Stomach smooth muscle (tissue), 2 donors: ENCODE results near the gene PXK.
"Not testable (repeated sequence)": the region's sequence is repeated elsewhere in the genome, so short reads cannot be mapped to it uniquely, and the experiment has no call there.

Source experiments
- H3K27ac ChIP-seq: one replicate; pipeline ENCODE4 v1.7.0; 2013; ENCODE audit warnings: mild to moderate bottlenecking, low read length, inconsistent platforms
- H3K27me3 ChIP-seq, 2 donors: one replicate each; pipeline ENCODE4 v1.7.0; 2013; ENCODE audit warnings: low read length in 2 of 2; ENCODE audit not compliant: insufficient read depth in 2 of 2, control insufficient read depth in 1 of 2
- H3K36me3 ChIP-seq, 2 donors: one replicate each; pipeline ENCODE4 v1.7.0; 2013; ENCODE audit warnings: low read length in 2 of 2; ENCODE audit not compliant: control insufficient read depth in 2 of 2, insufficient read depth in 2 of 2
- H3K4me1 ChIP-seq: one replicate; pipeline ENCODE4 v1.7.0; 2013; ENCODE audit warnings: low read length; ENCODE audit not compliant: control insufficient read depth, insufficient read depth
- H3K4me3 ChIP-seq, 2 donors: one replicate each; pipeline ENCODE4 v1.7.0; 2013; ENCODE audit warnings: low read length in 2 of 2
- H3K9ac ChIP-seq, 2 donors: one replicate each; pipeline ENCODE4 v1.7.0; 2013; ENCODE audit warnings: low read length in 2 of 2, mild to moderate bottlenecking in 1 of 2
- H3K9me3 ChIP-seq, 2 donors: one replicate each; pipeline ENCODE4 v1.7.0; 2013; ENCODE audit warnings: low read length in 2 of 2; ENCODE audit not compliant: control insufficient read depth in 2 of 2
- donor health status: healthy.
- donor health status: Pancreatic carcinoma.

The PXK gene

DNA sequence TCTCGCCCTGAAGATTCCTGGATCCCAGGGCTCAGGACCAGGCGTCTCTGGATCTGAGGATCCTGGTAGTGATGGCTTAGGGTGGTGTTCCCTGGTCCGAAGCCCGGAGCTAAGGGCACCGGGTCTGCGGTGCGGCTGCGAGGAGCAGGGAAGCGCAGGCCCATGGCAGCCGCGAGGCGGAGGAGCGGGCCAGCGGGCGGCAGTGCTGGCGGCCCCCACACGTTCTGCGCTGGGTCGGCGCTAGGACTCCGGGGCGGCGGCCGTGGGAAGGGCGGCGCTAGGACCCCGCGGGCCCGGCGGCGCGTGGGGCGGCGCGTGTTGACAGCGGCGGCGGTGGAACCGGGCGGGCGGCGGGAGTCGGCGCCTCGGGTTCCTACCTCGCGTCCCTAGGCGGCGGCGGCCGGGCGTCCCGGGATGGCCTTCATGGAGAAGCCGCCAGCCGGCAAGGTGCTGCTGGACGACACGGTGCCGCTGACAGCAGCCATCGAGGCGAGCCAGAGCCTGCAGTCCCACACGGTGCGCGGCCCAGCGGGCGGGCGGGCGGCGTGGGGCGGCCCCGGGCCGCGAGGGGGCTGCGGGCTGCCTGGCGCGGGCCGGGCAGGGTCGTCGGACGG, at the start of gene PXK:
Gene PXK (plus strand): TSS at position 318 of the 614 bp plus-strand sequence. CDS start 97 bp downstream, at position 415.
- Histone ChIP-seq H3K27ac (peak within 1 kb of the TSS; percentile 31), H3K4me1 (peaks cover 16% of the 10 kb centered on the region), H3K9me3 (no peaks in the 10 kb centered on the region), H3K4me3 (peak within 1 kb of the TSS; percentile 85 to 88), H3K9ac (peak within 1 kb of the TSS; percentile 73 to 85), H3K27me3 (no peaks in the 10 kb centered on the region), H3K36me3 (peaks cover 0 to 2% of the 10 kb centered on the region in 2 donors)

DNA sequence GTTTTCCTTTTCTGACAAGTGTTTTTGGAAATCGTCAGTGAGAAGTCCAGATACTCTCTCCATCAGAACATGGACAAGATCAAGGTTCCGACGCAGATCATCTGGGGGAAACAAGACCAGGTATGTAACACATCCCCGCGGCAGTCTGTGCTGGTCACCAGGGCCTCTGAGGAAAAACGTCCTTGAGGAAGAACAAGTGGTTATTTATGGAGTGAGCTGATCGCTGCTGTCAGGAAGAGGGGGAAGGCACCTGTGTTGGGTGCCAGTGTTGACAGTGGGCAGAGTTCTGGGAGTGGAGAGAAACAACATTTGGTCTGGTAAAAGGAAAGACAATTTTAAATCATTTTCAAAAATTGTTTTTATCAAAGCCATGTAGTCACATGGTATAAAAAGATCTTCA, 47.4 kb upstream of the PXK start:
- Histone ChIP-seq H3K9me3 (no peaks in the 10 kb centered on the region), H3K36me3 (peaks cover 13 to 16% of the 10 kb centered on the region in 2 donors), H3K27me3 (no peaks in the 10 kb centered on the region), H3K4me1 (no peaks in the 10 kb centered on the region), H3K9ac (no peak overlapping the region), H3K4me3 (no peak overlapping the region), H3K27ac (no peak overlapping the region)

DNA sequence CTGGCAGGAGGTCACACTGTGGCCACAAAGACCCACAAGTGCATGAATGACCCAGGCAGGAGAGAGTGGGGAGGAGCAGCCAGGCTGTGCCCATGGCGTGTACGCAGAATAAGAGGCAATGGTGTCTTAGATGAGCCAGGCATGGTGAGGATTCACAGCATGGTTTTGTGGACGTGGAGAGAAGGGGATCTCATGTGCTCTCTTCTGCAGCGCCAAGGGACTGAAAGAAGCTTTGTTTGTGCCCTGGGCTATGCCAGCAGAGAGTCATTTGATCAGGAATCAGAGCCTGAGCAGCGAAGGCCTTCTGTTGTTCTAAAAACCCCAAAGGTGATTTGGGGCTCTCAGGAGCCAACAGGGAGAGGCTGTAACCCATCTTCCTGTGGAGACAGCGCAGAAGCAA, 45.3 kb upstream of the PXK start:
- H3K4me3 ChIP-seq = no peak overlapping the region
- H3K9ac ChIP-seq = no peak overlapping the region
- no peaks in the 10 kb centered on the region for H3K27me3 ChIP-seq
- H3K36me3 ChIP-seq = peaks cover 13 to 16% of the 10 kb centered on the region in 2 donors
- no peaks in the 10 kb centered on the region for H3K9me3 ChIP-seq
- H3K4me1 ChIP-seq = no peaks in the 10 kb centered on the region
- no peak overlapping the region for H3K27ac ChIP-seq

DNA sequence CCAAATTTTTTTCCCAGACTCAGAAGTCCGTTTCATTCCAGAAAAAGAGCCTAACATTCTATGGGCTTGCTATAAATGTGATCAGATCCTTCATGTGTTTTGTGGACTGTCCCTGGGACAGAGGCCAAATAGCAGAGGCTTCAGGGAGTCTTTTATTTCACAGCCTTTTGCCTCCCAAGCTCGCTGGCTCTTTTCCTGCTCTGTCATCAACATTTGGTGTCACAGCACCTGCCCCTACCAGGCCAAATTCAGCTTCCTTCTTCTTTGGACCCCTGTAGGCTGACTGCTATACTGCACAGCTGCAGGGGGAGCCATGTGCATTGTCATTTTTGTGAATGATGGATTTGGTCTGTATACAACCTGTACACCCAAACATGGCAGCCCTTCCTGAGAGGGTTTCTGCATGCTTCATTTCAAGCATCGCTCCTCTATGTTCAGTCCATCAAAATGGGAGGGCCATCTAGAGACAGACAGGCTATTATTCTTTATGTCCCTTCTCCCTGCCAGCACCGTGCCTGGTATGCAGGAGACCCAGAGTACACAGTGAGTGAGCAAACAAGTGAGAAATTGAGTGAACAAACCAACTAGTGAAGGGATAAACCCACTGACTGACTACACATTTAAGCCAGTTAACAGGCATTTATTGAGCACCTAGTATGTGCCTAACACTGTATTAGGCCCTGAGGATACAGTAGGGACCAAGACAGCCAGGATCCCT, 44.5 kb upstream of the PXK start:
- no peaks in the 10 kb centered on the region for H3K27me3 ChIP-seq
- no peak overlapping the region for H3K27ac ChIP-seq
- H3K4me1 ChIP-seq = no peaks in the 10 kb centered on the region
- H3K36me3 ChIP-seq = peaks cover 13 to 16% of the 10 kb centered on the region in 2 donors
- H3K9me3 ChIP-seq = no peaks in the 10 kb centered on the region
- H3K4me3 ChIP-seq = no peak overlapping the region
- no peak overlapping the region for H3K9ac ChIP-seq

DNA sequence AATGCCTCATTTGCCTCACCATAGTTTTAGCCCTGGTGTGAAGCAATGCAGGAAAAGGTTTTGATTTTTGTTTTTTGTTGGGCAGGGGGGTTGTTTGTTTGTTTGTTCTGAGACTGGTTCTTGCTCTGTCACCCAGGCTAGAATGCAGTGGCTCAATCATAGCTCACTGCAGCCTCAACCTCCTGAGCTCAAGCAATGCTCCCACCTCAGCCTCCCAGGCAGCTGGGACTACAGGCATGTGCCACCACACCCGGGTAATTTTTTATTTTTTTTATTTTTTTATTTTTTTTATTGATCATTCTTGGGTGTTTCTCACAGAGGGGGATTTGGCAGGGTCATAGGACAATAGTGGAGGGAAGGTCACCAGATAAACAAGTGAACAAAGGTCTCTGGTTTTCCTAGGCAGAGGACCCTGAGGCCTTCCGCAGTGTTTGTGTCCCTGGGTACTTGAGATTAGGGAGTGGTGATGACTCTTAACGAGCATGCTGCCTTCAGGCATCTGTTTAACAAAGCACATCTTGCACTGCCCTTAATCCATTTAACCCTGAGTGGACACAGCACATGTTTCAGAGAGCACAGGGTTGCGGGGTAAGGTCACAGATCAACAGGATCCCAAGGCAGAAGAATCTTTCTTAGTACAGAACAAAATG, 43.6 kb upstream of the PXK start:
- H3K27me3 ChIP-seq, H3K4me1 ChIP-seq, H3K9ac ChIP-seq, H3K9me3 ChIP-seq, H3K4me3 ChIP-seq, H3K27ac ChIP-seq: not testable (repeated sequence)
- H3K36me3 ChIP-seq = peaks cover 13 to 14% of the 10 kb centered on the region in 2 donors

DNA sequence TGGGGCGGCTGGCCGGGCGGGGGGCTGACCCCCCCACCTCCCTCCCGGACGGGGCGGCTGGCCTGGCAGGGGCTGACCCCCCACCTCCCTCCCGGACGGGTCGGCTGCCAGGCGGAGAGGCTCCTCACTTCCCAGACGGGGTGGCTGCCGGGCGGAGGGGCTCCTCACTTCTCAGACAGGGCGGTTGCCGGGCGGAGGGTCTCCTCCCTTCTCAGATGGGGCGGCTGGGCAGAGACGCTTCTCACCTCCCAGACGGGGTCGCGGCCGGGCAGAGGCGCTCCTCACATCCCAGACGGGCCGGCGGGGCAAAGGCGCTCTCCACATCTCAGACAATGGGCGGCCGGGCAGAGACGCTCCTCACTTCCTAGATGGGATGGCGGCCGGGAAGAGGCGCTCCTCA, 42.2 kb upstream of the PXK start:
- H3K36me3 ChIP-seq = peaks cover 9 to 10% of the 10 kb centered on the region in 2 donors
- H3K27me3 ChIP-seq, H3K9ac ChIP-seq, H3K27ac ChIP-seq, H3K9me3 ChIP-seq, H3K4me1 ChIP-seq, H3K4me3 ChIP-seq: not testable (repeated sequence)

DNA sequence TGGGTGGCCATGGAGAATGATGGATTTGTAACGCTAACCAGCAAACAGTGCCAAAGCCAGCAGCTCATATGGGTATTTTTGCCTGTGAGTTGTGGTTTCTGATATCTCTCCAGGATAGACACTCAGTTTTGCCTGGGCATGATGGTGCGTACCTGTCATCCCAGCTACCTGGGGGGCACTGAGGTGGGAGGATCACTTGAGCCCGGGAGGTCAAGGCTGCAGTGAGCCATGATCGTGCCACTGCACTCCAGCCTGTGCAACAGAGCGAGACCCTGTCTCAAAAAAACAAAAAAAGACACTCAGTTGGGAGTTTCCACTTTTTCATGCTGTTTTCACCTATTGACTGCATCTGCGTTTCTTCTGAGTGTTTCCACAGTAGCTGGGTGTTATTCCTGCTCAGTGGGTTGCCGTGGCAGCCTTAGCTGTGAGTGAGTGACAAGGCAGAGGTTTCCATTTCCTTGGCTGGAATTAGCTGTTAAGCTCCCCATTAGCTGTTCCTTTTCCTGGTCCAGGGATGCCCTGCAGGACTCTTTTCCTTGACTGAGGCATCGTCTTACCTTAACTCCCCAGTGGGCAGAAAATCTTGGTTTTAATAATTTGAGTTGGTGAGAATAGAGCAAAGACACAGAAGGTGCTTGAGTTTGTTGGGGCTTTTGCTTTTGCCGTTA, 40.9 kb upstream of the PXK start:
- H3K27me3 ChIP-seq = no peaks in the 10 kb centered on the region
- H3K9ac ChIP-seq = no peak overlapping the region
- no peak overlapping the region for H3K4me3 ChIP-seq
- no peak overlapping the region for H3K27ac ChIP-seq
- H3K36me3 ChIP-seq = peaks cover 9% of the 10 kb centered on the region in 2 donors
- H3K9me3 ChIP-seq = no peaks in the 10 kb centered on the region
- H3K4me1 ChIP-seq = no peaks in the 10 kb centered on the region

DNA sequence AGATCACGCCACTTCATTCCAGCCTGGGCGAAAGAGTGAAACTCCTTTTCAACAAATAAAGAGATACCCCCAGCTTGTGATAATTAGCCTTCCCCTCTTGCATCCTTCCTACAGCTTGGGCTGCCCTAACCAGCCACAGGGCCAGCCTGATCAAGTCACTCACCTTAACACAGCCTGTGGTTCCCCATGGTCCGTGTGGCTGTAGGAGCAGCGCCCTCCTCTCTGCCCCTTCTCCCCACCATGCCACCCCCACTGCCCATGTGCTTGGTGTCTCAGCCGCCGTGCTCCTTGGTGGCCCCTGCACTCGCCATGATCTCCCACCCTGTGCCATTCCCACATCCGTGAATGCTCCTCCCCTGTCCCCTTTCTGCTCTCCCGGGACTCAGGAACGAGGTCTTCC, 39.8 kb upstream of the PXK start:
- Histone ChIP-seq H3K9ac (no peak overlapping the region), H3K4me3 (no peak overlapping the region), H3K27me3 (no peaks in the 10 kb centered on the region), H3K4me1 (no peaks in the 10 kb centered on the region), H3K27ac (no peak overlapping the region), H3K36me3 (peaks cover 5% of the 10 kb centered on the region in 2 donors), H3K9me3 (no peaks in the 10 kb centered on the region)

DNA sequence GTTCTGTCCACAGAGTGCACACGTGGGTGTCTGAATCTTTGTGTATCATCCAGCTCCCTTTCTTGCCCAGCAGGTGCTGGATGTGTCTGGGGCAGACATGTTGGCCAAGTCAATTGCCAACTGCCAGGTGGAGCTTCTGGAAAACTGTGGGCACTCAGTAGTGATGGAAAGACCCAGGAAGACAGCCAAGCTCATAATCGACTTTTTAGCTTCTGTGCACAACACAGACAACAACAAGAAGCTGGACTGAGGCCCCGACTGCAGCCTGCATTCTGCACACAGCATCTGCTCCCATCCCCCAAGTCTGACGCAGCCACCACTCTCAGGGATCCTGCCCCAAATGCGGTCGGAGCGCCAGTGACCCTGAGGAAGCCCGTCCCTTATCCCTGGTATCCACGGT, 39.2 kb upstream of the PXK start:
- Histone ChIP-seq H3K9ac (no peak overlapping the region), H3K4me3 (no peak overlapping the region), H3K4me1 (no peaks in the 10 kb centered on the region), H3K9me3 (no peaks in the 10 kb centered on the region), H3K27me3 (no peaks in the 10 kb centered on the region), H3K27ac (no peak overlapping the region), H3K36me3 (no peaks in the 10 kb centered on the region)

DNA sequence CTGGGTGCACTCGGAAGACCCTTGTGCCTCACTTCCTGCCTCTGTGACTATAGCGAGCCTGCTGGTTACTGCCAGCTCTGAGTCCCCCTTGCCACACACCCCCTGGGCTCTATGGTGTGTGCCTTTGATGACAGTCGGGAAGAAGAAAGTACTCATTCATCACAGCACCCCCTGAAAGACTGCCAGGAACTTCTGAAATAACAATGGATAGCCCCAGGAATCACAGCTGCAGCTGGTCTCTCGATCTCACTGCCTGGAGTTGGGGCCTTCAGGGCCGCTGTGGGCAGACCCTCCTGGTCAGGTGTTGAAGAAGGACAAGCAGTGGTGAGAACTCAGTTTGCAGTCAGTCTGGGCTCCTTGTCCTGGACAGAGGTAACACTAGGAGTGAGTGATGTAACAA, 36.4 kb upstream of the PXK start:
- Histone ChIP-seq H3K27ac (no peak overlapping the region), H3K4me1 (no peaks in the 10 kb centered on the region), H3K9ac (no peak overlapping the region), H3K9me3 (no peaks in the 10 kb centered on the region), H3K4me3 (no peak overlapping the region), H3K27me3 (peaks cover 2 to 3% of the 10 kb centered on the region in 2 donors), H3K36me3 (no peaks in the 10 kb centered on the region)
